Cardiac fibroblast (primary cell): ENCODE results near the gene OR1L6.

Experiments
- DNase-seq, 2 donors: peaks; one replicate each; pipeline versions ENCODE4 v3.0.0 to v3.0.0-alpha.2; 2010; ENCODE audit warnings: low read depth in 2 of 2
- H3K4me3 ChIP-seq, 2 donors: replicated peaks in 1 of 2; 1 replicate in 1 of 2; 2 replicates in 1 of 2; pipeline ENCODE4 v1.5.1; 2011; ENCODE audit warnings: low read depth in 2 of 2, low read length in 2 of 2, mild to moderate bottlenecking in 2 of 2, moderate library complexity in 1 of 2
- TF ChIP-seq, protein P1 (sequence below): IDR thresholded peaks from one replicate; pipeline ENCODE4 v1.5.1; 2011; ENCODE audit warnings: low read depth, mild to moderate bottlenecking, low read length, inconsistent platforms

The OR1L6 gene

DNA sequence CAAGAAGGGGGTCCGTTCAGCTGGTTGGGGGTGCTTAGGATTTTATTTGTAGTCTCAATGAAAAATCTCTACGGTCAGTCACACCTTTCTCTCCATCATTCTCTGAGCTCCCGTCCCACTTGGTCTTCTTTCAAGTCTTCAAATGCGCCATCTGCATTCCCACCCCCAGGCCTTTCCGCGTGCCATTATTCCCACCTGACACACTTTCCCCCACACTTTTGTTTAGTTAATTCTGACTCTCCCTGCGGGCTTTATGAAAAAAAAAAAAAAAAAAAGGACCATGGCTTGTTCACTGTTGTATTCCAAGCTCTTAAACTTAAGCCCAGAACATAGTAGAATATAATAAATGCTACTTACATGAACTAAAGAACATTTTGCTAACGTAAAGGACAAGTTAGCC lies 34.9 kb downstream of the OR1L6 start:
- DNase-seq = no peak
- TF ChIP-seq, protein P1, sequence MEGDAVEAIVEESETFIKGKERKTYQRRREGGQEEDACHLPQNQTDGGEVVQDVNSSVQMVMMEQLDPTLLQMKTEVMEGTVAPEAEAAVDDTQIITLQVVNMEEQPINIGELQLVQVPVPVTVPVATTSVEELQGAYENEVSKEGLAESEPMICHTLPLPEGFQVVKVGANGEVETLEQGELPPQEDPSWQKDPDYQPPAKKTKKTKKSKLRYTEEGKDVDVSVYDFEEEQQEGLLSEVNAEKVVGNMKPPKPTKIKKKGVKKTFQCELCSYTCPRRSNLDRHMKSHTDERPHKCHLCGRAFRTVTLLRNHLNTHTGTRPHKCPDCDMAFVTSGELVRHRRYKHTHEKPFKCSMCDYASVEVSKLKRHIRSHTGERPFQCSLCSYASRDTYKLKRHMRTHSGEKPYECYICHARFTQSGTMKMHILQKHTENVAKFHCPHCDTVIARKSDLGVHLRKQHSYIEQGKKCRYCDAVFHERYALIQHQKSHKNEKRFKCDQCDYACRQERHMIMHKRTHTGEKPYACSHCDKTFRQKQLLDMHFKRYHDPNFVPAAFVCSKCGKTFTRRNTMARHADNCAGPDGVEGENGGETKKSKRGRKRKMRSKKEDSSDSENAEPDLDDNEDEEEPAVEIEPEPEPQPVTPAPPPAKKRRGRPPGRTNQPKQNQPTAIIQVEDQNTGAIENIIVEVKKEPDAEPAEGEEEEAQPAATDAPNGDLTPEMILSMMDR = no peak
- no peak overlapping the region for H3K4me3 ChIP-seq

DNA sequence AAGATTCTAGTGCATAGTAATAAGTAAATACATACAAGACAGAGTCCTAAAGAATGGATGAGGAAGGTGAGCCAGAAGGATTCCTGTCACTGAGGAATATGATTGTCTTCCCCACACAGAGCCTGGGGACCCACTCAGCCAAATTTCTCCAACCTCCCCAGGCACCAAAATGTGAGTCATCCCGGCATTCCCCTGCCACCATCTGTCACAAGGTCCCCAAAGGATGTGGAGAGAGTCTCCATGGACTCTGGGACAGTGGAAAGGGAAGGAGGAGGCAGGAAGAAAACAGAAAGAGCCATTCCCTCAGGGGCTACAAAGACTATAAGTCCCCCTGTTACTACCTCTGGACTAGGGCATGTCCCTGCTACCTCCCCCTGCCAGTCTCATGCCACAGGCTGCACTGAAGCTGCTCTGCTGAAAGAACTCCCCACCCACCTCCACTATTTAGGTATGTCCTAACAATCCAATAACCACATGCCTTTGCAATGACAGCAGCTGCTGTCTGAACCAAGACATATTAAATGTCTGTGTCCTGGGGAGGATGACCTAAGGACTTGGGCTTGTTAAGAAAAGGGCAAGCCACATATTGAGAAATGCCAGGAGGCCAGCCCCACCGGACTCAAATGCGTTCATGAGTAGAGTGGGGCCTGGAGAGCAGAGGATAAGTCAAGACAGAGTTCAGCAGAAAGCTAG lies 36.0 kb downstream of the OR1L6 start:
- peak; percentile 2 to 68 for DNase-seq
- no peak overlapping the region for H3K4me3 ChIP-seq
- TF ChIP-seq, protein P1 = no peak

DNA sequence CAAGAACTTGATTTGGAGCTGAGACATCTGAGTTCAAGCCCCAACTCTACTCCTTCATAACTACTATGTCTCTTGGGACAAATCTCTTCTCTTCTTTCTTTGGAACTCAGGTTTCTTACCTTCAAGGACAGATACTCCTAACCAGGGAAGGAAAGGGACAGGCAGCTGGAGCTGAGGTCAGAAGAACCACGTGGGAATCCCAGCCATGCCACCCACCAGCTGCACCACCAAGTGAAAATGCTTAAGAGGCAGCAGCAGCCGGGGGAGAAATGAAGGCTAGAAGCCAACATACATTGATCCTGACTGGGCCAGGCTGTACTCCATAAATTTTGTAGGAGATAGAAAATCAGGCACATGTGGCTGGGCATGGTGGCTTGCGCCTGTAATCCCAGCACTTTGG lies 37.1 kb downstream of the OR1L6 start:
- TF ChIP-seq, protein P1 = no peak
- no peak overlapping the region for H3K4me3 ChIP-seq
- no peak for DNase-seq

DNA sequence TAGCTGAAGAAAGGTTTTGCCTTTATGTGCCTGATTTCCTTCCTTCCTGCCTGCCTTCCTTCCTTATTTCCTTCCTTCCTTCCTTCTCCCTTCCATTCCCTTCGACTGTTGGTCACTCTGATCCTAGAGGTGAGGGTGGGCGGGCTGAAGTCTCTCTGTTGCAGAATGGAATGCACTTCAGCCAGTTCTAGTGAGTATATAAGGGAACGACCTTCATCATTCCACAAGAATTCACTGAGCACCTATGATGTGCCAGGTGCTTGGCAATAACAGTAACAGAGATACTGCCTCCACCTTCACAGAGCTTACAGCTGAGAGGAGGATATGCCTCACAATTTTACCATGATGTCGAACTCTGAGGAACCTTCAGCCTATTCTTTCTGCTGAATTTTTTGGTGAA lies 37.9 kb downstream of the OR1L6 start:
- TF ChIP-seq, protein P1 = no peak
- no peak overlapping the region for H3K4me3 ChIP-seq
- DNase-seq = no peak

DNA sequence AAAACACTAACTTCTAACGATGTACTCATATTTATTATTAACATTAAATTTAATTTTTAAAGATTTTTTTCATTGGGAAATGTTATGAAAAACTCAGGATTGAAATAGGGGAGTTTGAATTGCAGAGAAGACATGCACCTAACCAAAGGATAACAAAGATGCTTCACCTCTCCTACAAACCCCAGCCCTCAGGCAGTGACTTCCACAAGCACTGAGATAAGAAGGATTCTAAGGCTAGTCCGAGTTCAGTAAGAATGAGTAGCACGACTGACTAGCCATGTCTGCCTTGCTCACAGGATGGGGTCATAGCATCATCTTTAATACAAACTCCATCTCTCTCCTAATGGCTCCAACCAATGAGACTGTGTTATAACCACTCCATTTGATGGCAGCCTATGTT lies 39.6 kb downstream of the OR1L6 start:
- TF ChIP-seq, protein P1 = no peak
- H3K4me3 ChIP-seq = no peak overlapping the region
- DNase-seq = no peak

DNA sequence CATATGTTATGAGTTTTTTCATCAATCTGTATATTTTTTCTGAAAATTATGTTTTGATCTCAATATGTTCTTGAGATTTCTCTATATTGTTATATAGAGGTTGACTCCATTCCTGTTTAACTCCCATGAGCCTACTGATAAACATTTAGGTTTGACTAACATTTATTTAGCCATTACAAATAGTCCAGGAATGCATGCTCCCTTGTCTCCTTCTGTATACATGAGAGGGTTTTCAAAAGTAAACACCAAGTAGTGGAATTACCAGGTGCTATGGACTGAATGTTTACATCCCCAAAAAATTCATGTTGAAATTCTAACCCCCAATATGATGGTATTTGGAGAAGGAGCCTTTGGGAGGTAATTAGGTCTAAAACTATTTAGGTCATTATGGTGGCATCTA lies 43.2 kb downstream of the OR1L6 start:
- H3K4me3 ChIP-seq = no peak overlapping the region
- DNase-seq = peak in 1 of 2 donors; percentile 5
- TF ChIP-seq, protein P1 = no peak

DNA sequence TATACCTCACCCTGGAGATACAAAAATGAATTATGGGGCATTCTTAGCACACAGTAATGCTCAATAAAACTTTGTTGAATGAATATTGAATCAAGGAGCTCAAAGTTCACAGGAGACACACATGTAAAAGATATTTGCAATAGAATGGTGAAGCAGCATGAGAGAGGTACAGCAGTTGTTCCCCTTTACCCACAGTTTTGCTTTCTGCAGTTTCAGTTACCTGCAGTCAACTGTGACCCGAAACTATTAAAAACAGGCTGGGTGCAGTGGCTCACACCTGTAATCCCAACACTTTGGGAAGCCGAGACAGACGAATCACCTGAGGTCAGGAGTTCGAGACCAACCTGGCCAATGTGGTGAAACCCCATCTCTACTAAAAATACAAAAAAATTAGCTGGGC lies 44.2 kb downstream of the OR1L6 start:
- H3K4me3 ChIP-seq = no peak overlapping the region
- TF ChIP-seq, protein P1 = no peak
- no peak for DNase-seq
